IMR-90 (cell line): Measurements from ENCODE around the gene PRDM13. TPM values are rescaled to one million over a fixed set of nuclear protein-coding genes. Genes with fewer than 3 reads are reported as not detected.

Experiments used
- ATAC-seq: fragments of 200-7000 bp; cut with Tn5 transposase; 2 replicates; pipeline ENCODE4 v1.9.1; 2020; ENCODE audit warnings: low read depth, mild to moderate bottlenecking, moderate library complexity
- BruUV-seq: library from RNA; stranded (reverse); fragments of 400-500 nt; replicated peaks from 2 replicates; lab custom pipeline; 2021; lab: Mats Ljungman, UMichigan
- CTCF ChIA-PET: fragments of 300-600 bp; formaldehyde crosslinking; extraction: SDS; loops from one replicate; lab custom pipeline; 2021; ENCODE audit warnings: antibody characterized with exemption; lab: Yijun Ruan, JAX
- POLR2A ChIA-PET: fragments of 300-600 bp; sonication (Branson Sonifier 250); formaldehyde crosslinking; loops from one replicate; lab custom pipeline; 2022; ENCODE audit warnings: antibody characterized with exemption; ENCODE audit not compliant: unreplicated experiment; lab: Charles Lee
- DNase-seq: peaks from one replicate; pipeline ENCODE4 v3.0.0; 2013
- H2AFZ ChIP-seq: replicated peaks from 2 replicates; pipeline ENCODE3; 2013; ENCODE audit warnings: low read length, mild to moderate bottlenecking; ENCODE audit not compliant: poor library complexity
- H2AK5ac ChIP-seq: 2 replicates; pipeline ENCODE4 v1.6.1; 2013; ENCODE audit warnings: low read depth, low read length, inconsistent platforms
- H2AK9ac ChIP-seq: replicated peaks from 2 replicates; pipeline ENCODE3; 2013; ENCODE audit warnings: mild to moderate bottlenecking, low read depth, low read length, moderate library complexity; ENCODE audit not compliant: poor library complexity
- H2BK120ac ChIP-seq: 2 replicates; pipeline ENCODE4 v1.6.1; 2013; ENCODE audit warnings: low read depth, low read length, inconsistent platforms
- H2BK15ac ChIP-seq: 3 replicates; pipeline ENCODE4 v1.6.1; 2013; ENCODE audit warnings: low read depth, low read length, inconsistent platforms
- H2BK20ac ChIP-seq: 2 replicates; pipeline ENCODE4 v1.6.1; 2013; ENCODE audit warnings: low read depth, mild to moderate bottlenecking, inconsistent platforms, low read length, moderate library complexity
- H2BK5ac ChIP-seq: 2 replicates; pipeline ENCODE4 v1.6.1; 2013; ENCODE audit warnings: mild to moderate bottlenecking, low read depth, low read length, inconsistent platforms; ENCODE audit not compliant: poor library complexity, severe bottlenecking
- H3K14ac ChIP-seq: replicated peaks from 2 replicates; pipeline ENCODE4 v1.6.1; 2013; ENCODE audit warnings: low read depth, low read length, inconsistent platforms
- H3K18ac ChIP-seq: 2 replicates; pipeline ENCODE4 v1.6.1; 2013; ENCODE audit warnings: low read depth, low read length, control low read depth
- H3K23ac ChIP-seq: 2 replicates; pipeline ENCODE4 v1.6.1; 2013; ENCODE audit warnings: low read depth, low read length, inconsistent platforms
- H3K27ac ChIP-seq: 2 replicates; pipeline ENCODE4 v1.5.1; 2013; ENCODE audit warnings: mild to moderate bottlenecking, control low read depth, low read length; ENCODE audit not compliant: insufficient read depth
- H3K27me3 ChIP-seq: 2 replicates; pipeline ENCODE4 v1.6.1; 2013; ENCODE audit warnings: low read length; ENCODE audit not compliant: control insufficient read depth, insufficient read depth
- H3K36me3 ChIP-seq: 2 replicates; pipeline ENCODE4 v1.6.1; 2013; ENCODE audit warnings: low read length, mixed read lengths; ENCODE audit not compliant: control insufficient read depth, insufficient read depth
- H3K4ac ChIP-seq: 2 replicates; pipeline ENCODE4 v1.6.1; 2013; ENCODE audit warnings: low read depth, low read length, inconsistent platforms
- H3K4me1 ChIP-seq: 2 replicates; pipeline ENCODE4 v1.6.1; 2013; ENCODE audit warnings: low read length, mixed read lengths; ENCODE audit not compliant: control insufficient read depth, insufficient read depth
- H3K4me2 ChIP-seq: 2 replicates; pipeline ENCODE4 v1.6.1; 2013; ENCODE audit warnings: low read depth, mild to moderate bottlenecking, control low read depth, low read length, moderate library complexity
- H3K4me3 ChIP-seq: 2 replicates; pipeline ENCODE4 v1.5.1; 2013; ENCODE audit warnings: low read depth, mild to moderate bottlenecking, control low read depth, low read length, moderate library complexity; ENCODE audit not compliant: insufficient read depth
- H3K56ac ChIP-seq: 2 replicates; pipeline ENCODE4 v1.6.1; 2013; ENCODE audit warnings: low read length, inconsistent platforms; ENCODE audit not compliant: insufficient read depth; ENCODE audit errors: extremely low read depth
- H3K79me1 ChIP-seq, 2 experiments: 2 replicates each; pipeline ENCODE4 v1.6.1; 2013; ENCODE audit warnings: low read length in 2 of 2, inconsistent platforms in 1 of 2, low read depth in 1 of 2
- H3K9ac ChIP-seq: 2 replicates; pipeline ENCODE4 v1.6.1; 2013; ENCODE audit warnings: low read depth, low read length, control low read depth
- H3K9me1 ChIP-seq: 2 replicates; pipeline ENCODE4 v1.6.1; 2013; ENCODE audit warnings: low read length, inconsistent platforms; ENCODE audit not compliant: insufficient read depth
- H3K9me3 ChIP-seq: 2 replicates; pipeline ENCODE4 v1.6.1; 2013; ENCODE audit warnings: low read length; ENCODE audit not compliant: control insufficient read depth, insufficient read depth
- H4K20me1 ChIP-seq: 2 replicates; pipeline ENCODE4 v1.6.1; 2013; ENCODE audit warnings: low read length, inconsistent platforms; ENCODE audit not compliant: insufficient read depth
- H4K5ac ChIP-seq: 2 replicates; pipeline ENCODE4 v1.6.1; 2013; ENCODE audit warnings: mild to moderate bottlenecking, low read depth, low read length, control low read depth
- H4K8ac ChIP-seq, 2 experiments: 2 replicates each; pipeline ENCODE4 v1.6.1; 2013; ENCODE audit warnings: low read depth in 2 of 2, low read length in 2 of 2, control low read depth in 1 of 2, inconsistent platforms in 1 of 2
- H4K91ac ChIP-seq: 2 replicates; pipeline ENCODE4 v1.6.1; 2013; ENCODE audit warnings: low read depth, low read length, inconsistent platforms; ENCODE audit not compliant: insufficient read depth
- BHLHE40 ChIP-seq: fragments of 150-350 bp; IDR thresholded peaks from 2 replicates; pipeline ENCODE4 v1.6.1; 2016; ENCODE audit warnings: mild to moderate bottlenecking, low read depth, low read length
- SMC3 ChIP-seq: fragments of 150-350 bp; IDR thresholded peaks from 2 replicates; pipeline ENCODE4 v1.6.1; 2016; ENCODE audit warnings: low read depth, mild to moderate bottlenecking, antibody characterized with exemption, low read length, moderate library complexity
- WGBS, 2 experiments: methylation state at CpG; one replicate each; pipeline versions ENCODE4 v1.1.5 to v1.1.7; 2013; ENCODE audit warnings: missing lambda C conversion rate in 2 of 2; ENCODE audit not compliant: insufficient read length in 1 of 2; ENCODE audit errors: extremely low coverage in 2 of 2; 5-methylcytosine and 5-hydroxymethylcytosine counted together
- dilution Hi-C: fragments of 300-500 bp; cut with HindIII; formaldehyde crosslinking; loops from one replicate; pipeline ENCODE4 v1.14.3; 2018; ENCODE audit warnings: low sequenced_read_pairs; ENCODE audit not compliant: unreplicated experiment
- in situ Hi-C: fragments of 300-500 bp; cut with MboI; formaldehyde crosslinking; loops from 3 replicates; pipeline ENCODE4 v1.14.3; 2019; ENCODE audit warnings: low sequenced_read_pairs, inconsistent platforms, mixed read lengths
- intact Hi-C: fragments of 100-400 bp; cut with micrococcal nuclease; formaldehyde crosslinking; loops from 2 replicates; pipeline ENCODE4 v1.10.0; 2022
- polyA plus RNA-seq, 3 experiments: library from polyadenylated mRNA; depleted of rRNA; stranded (reverse); fragments of >200 nt; gene quantifications; 2 replicates each; pipeline ENCODE4 v1.2.3, GENCODE V29; 2012; ENCODE audit warnings: low replicate concordance in 1 of 3
- total RNA-seq: library from RNA; depleted of rRNA; stranded (reverse); fragments of >200 nt; gene quantifications from 2 replicates; pipeline ENCODE4 v1.2.3, GENCODE V29; 2012

Gene PRDM13
- total and polyA plus RNA-seq, 2 of the 4 experiments (the other 2 are of a cell fraction): not detected

GRCh38 chr6:99605911-99606655 lies 550 bp upstream of the PRDM13 start:
- no peak overlapping the region for H3K4ac ChIP-seq
- no peaks in the 10 kb centered on the region for H3K79me1 ChIP-seq
- no peaks in the 10 kb centered on the region for H3K4me1 ChIP-seq
- no peak overlapping the region for H2BK15ac ChIP-seq
- peaks cover 96% of the 10 kb centered on the region for H3K27me3 ChIP-seq
- ATAC-seq: no peak
- TF ChIP-seq BHLHE40 (no peak), SMC3 (no peak)
- H2AFZ ChIP-seq: no peak overlapping the region
- H3K9me3 ChIP-seq: peaks cover 11% of the 10 kb centered on the region
- H3K4me3 ChIP-seq: no peak overlapping the region
- WGBS, 2 experiments: no CpG with 5 or more reads among the region's 16 CpGs
- H3K9me1 ChIP-seq: peaks cover 3% of the 10 kb centered on the region
- no peak overlapping the region for H3K56ac ChIP-seq
- H3K27ac ChIP-seq: no peak overlapping the region
- dilution Hi-C loops: no loop called here
- POLR2A ChIA-PET: no interaction called here
- in situ Hi-C loops: no loop called here
- no peak overlapping the region for H2BK5ac ChIP-seq
- H2BK120ac ChIP-seq: no peak overlapping the region
- no peaks in the 10 kb centered on the region for H3K36me3 ChIP-seq
- H2AK9ac ChIP-seq: no peak overlapping the region
- H4K5ac ChIP-seq: no peak overlapping the region
- H3K4me2 ChIP-seq: no peak overlapping the region
- no peak overlapping the region for H4K91ac ChIP-seq
- H4K20me1 ChIP-seq: no peaks in the 10 kb centered on the region
- no TSS peak for BruUV-seq
- DNase-seq: no peak
- no peak overlapping the region for H2BK20ac ChIP-seq
- H4K8ac ChIP-seq: no peak overlapping the region
- no peak overlapping the region for H3K14ac ChIP-seq
- H2AK5ac ChIP-seq: no peak overlapping the region
- H3K18ac ChIP-seq: no peak overlapping the region
- H3K9ac ChIP-seq: no peak overlapping the region
- CTCF ChIA-PET: no interaction called here
- H3K23ac ChIP-seq: no peak overlapping the region
- intact Hi-C loops: no loop called here
